MCF 10A (cell line): ENCODE measurements around the gene DGKI. TPM values are rescaled to one million over a fixed set of nuclear protein-coding genes. Genes with fewer than 3 reads are reported as not detected.

Experiments
- BruUV-seq: library from RNA; stranded (reverse); fragments of 400-500 nt; replicated peaks from 2 replicates; lab custom pipeline; 2021; lab: Mats Ljungman, UMichigan
- CTCF ChIA-PET: fragments of 300-600 bp; sonication (Branson Sonifier 250); formaldehyde crosslinking; extraction: SDS; loops from one replicate; lab custom pipeline; 2021; ENCODE audit warnings: antibody characterized with exemption, inconsistent platforms; lab: Yijun Ruan, JAX
- POLR2A ChIA-PET: fragments of 300-600, 350-650 bp; sonication (Branson Sonifier 250); formaldehyde crosslinking; extraction: SDS; loops from one replicate; lab custom pipeline; 2020; ENCODE audit warnings: antibody characterized with exemption, inconsistent platforms; lab: Yijun Ruan, JAX
- DNase-seq: peaks from one replicate; pipeline ENCODE4 v3.0.0-alpha.2; 2018; ENCODE audit not compliant: unreplicated experiment
- H3K27ac Mint-ChIP-seq: one replicate; pipeline ENCODE4 v1.8.0; 2022; ENCODE audit warnings: mild to moderate bottlenecking, low read depth, mixed read lengths; ENCODE audit not compliant: unreplicated experiment
- H3K27me3 Mint-ChIP-seq: one replicate; pipeline ENCODE4 v1.8.0; 2022; ENCODE audit warnings: mixed read lengths; ENCODE audit not compliant: insufficient read depth, unreplicated experiment
- H3K36me3 Mint-ChIP-seq: one replicate; pipeline ENCODE4 v1.8.0; 2022; ENCODE audit warnings: mild to moderate bottlenecking, moderate library complexity, mixed read lengths; ENCODE audit not compliant: insufficient read depth, unreplicated experiment
- H3K4me1 Mint-ChIP-seq: one replicate; pipeline ENCODE4 v1.8.0; 2022; ENCODE audit warnings: mixed read lengths; ENCODE audit not compliant: insufficient read depth, unreplicated experiment
- H3K4me3 Mint-ChIP-seq: one replicate; pipeline ENCODE4 v1.8.0; 2022; ENCODE audit warnings: mild to moderate bottlenecking, moderate library complexity, mixed read lengths; ENCODE audit not compliant: unreplicated experiment
- H3K9me3 Mint-ChIP-seq: one replicate; pipeline ENCODE4 v1.8.0; 2022; ENCODE audit warnings: mixed read lengths; ENCODE audit not compliant: unreplicated experiment
- CTCF ChIP-seq: fragments of 200-600 bp; IDR thresholded peaks from one replicate; pipeline ENCODE4 v1.8.0; 2022; ENCODE audit warnings: antibody characterized with exemption, mild to moderate bottlenecking; ENCODE audit not compliant: unreplicated experiment
- intact Hi-C: fragments of 100-400 bp; cut with micrococcal nuclease; formaldehyde crosslinking; loops from 2 replicates; pipeline ENCODE4 v1.14.1; 2022
- total RNA-seq: library from RNA; stranded (reverse); gene quantifications from 2 replicates; pipeline ENCODE4 v1.2.3, GENCODE V29; 2022

The DGKI gene
- total RNA-seq, 1 experiment from 2014 or later, result 1.4 TPM

DNA sequence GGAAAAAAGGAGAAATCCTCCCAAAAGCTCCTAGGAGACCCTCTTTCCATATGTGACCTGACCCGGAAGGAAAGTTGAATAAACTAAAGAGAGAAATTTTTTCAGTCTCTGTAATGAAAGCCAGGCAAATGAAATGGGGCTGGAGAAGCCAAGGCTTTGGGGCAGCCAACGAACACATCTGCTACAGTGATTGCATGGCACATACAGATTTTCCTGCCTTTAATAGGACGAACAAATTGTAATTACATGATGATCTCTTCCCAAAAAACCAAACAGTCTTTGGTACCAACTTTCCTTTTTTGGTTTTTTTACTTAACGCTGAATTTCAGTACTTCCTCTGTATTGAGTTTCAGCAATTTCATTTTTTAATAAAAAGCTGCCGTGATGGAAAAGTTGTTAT, 479.8 kb downstream of the DGKI start:
- intact Hi-C loops, result no loop called here
- no peaks in the 10 kb centered on the region for H3K36me3 Mint-ChIP-seq
- no TSS peak for BruUV-seq
- peaks cover 7% of the 10 kb centered on the region for H3K9me3 Mint-ChIP-seq
- H3K4me1 Mint-ChIP-seq, result no peaks in the 10 kb centered on the region
- no peak overlapping the region for H3K4me3 Mint-ChIP-seq
- H3K27me3 Mint-ChIP-seq, result peaks cover 12% of the 10 kb centered on the region
- CTCF ChIA-PET, result no interaction called here
- DNase-seq, result no peak
- TF ChIP-seq CTCF, result no peak
- POLR2A ChIA-PET, result no interaction called here
- H3K27ac Mint-ChIP-seq, result no peak overlapping the region

- peaks cover 12% of the 10 kb centered on the region for H3K27me3 Mint-ChIP-seq
- CTCF ChIA-PET, result interaction anchor here (0.6 kb wide), 1 partner anchor 205 kb away, joined by 3 read pairs; no protein-coding TSS in a partner anchor
- POLR2A ChIA-PET, result no interaction called here
Observed at GRCh38 chr7:137363683-137364082, 483.1 kb downstream of the DGKI start.

GRCh38 chr7:137360087-137360679, 486.6 kb downstream of the DGKI start:
- Mint-ChIP-seq H3K27me3 (peaks cover 3% of the 10 kb centered on the region), H3K4me3 (no peak overlapping the region), H3K27ac (no peak overlapping the region), H3K4me1 (no peaks in the 10 kb centered on the region), H3K36me3 (no peaks in the 10 kb centered on the region), H3K9me3 (peaks cover 31% of the 10 kb centered on the region)
- no peak for TF ChIP-seq CTCF
- peak; percentile 9 for DNase-seq
- intact Hi-C loops, result no loop called here
- POLR2A ChIA-PET, result no interaction called here
- no TSS peak for BruUV-seq
- CTCF ChIA-PET, result no interaction called here

More at GRCh38 chr7:137363683-137364082, 483.1 kb downstream of the DGKI start:
- Mint-ChIP-seq H3K4me1 (no peaks in the 10 kb centered on the region), H3K4me3 (no peak overlapping the region), H3K9me3 (peaks cover 31% of the 10 kb centered on the region), H3K27ac (no peak overlapping the region), H3K36me3 (no peaks in the 10 kb centered on the region)
- no peak for DNase-seq
- BruUV-seq, result no TSS peak
- no peak for TF ChIP-seq CTCF
- intact Hi-C loops, result no loop called here

DNA sequence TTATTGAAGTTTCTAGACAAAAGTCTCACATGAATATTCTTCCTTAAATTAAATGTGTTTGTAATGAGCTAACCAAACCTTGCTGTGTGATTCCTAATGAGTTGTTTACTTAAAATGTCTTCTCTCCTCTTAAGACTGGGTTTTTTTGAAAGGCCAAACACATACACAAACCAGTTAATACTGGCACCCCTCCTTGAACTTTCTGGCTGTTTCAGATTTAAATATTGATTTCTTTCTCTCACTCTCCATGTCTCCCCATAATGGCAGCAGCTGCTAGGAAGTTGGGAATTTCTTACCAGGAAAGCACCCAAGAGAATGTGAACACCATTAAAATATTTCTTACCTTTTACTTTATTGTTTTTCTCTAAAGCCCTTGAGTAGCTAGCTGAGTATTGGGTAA, 491.8 kb downstream of the DGKI start:
- Mint-ChIP-seq H3K36me3 (no peaks in the 10 kb centered on the region), H3K4me3 (no peak overlapping the region), H3K27me3 (peaks cover 33% of the 10 kb centered on the region), H3K4me1 (no peaks in the 10 kb centered on the region), H3K9me3 (peaks cover 3% of the 10 kb centered on the region), H3K27ac (no peak overlapping the region)
- TF ChIP-seq CTCF, result no peak
- DNase-seq, result no peak
- no TSS peak for BruUV-seq
- CTCF ChIA-PET, result no interaction called here
- intact Hi-C loops, result no loop called here
- POLR2A ChIA-PET, result no interaction called here
